IPS DF 19.7 (cell line): ENCODE data around the gene CYFIP1.
"Not testable (repeated sequence)": the region's sequence is repeated elsewhere in the genome, so short reads cannot be mapped to it uniquely, and the experiment has no call there.

ENCODE experiments used
- DNase-seq: peaks from one replicate; pipeline ENCODE4 v3.0.0-alpha.2; 2013; ENCODE audit warnings: low read depth, low spot score

Gene CYFIP1

DNA sequence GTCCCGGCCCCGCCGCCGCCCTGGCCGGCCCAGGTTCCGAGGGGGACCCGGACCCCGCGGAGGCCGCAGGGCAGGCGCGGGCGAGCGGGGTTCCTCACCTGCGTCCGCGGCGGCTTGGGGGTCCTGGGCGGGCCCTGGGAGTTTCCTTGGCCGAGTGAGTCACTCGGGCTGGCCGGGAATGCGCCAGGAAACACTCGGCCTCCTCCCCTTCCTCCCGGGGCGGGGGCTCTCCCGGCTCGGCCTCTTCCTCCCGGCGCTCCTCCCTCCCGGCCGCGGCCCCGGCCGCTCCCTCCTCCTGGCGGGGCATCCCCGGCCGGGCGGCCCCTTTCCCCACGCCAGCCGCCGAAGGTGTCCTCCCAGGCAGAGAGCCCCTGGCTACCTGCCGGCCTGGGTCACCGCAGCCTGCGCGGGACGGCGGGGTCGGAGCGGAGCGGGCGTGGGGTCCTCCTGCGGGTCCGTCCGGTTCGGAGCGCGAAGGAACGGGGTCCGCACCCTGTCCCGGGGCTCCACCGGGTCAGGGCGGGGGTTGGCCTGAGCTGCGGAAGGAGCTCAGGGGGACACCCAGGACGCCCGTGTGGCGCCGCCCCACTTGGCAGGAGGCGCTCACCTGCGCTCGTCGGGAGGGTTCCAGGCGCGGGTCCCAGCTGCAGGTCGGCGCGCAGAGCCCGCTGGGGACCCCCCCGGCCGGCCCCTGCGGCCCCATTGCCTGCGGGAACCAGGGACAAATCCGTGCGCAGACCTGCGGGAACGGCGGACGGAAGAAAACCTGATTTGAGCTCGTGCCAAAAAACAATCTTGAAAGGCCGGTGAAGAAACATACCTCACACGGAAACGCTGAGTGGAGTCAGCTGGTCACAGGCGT lies at the start of gene CYFIP1:
TSS of gene CYFIP1 (minus strand) at position 180 of the 862 bp plus-strand sequence. CDS start 33,083 bp downstream, outside the sequence.
- no peak for DNase-seq

DNA sequence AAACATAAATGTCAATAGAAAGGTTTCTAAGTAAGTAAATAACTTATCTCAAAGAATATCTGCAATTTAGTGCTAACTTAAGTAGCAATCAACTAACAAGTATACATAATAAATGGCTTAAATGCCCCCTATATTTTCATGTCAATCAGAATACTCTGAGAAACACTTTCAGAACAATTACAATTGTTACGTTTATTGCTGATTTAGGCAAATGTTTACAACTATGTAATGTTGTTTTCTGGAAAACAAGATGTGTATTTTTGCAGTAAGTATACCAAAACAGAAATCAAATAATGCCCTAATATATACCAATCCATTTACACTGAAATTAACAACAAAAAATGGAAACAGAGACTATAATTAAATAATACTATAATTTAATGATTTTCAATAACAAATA lies 46.0 kb upstream of the CYFIP1 start:
- DNase-seq = no peak

DNA sequence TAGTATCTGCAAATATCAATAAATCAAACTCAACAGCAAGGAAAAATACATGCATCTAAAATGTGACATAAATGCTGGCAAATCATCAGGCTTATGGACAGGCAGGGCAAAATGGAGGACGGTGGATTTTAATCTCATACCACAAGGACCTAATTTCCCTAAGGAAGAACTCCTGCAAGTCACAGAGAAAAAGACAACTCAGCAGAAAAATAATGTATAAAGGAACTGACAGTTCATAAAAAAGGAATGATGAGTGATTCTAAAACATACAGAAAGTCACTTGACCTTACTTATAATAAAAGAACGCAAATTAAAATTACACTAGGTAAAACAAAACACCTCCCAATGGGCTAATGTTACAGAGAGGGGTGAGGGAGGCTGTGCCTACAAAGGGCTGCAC lies 42.0 kb upstream of the CYFIP1 start:
- no peak for DNase-seq

DNA sequence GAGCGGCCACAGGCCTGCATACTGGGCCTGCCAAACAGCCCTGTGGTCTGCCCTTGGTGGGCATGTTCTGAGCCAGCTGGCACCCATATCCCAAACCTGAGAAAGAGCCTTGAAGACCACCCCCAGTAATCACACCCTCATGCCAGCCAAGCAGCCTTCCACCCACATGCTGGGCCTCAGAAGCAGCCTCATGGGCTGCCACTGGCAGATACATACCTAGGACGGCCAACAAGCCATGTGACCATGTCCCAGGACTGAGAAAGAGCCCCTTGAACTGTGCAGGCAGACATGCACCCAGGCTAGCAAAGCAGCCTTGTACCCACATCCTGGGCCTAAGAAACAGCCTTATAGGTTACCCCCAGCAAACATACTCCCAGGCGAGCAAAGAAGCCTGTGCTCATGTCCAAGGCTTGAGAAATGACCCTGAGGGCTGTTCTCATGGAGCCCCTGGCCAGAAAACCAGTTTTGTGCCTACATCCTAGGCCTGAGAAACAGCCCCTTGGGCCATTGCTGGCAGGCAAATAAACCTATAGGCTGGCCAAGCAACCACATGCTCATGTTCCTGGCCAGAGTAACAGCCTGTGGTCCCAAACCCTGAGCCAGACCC lies 34.3 kb upstream of the CYFIP1 start:
- DNase-seq = no peak

DNA sequence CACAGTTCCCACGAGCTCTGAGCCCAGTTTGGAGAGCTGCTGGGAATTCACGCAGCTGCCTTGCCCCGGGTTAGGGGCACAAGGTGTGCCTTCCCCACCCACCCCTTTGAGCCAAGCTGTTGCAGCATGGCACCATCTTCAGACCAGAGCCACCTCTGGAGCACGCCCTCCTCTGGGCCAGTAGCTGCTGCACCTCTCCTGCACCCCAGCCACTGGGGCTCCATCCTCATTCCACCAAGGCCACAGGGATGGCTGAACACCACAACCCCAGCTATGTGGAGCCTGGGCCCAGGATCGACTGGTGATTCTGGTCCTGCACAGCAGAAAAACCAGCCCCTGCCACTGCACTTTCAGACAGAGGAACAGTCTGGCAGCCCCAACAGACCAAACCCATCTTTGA lies 33.5 kb upstream of the CYFIP1 start:
- no peak for DNase-seq

DNA sequence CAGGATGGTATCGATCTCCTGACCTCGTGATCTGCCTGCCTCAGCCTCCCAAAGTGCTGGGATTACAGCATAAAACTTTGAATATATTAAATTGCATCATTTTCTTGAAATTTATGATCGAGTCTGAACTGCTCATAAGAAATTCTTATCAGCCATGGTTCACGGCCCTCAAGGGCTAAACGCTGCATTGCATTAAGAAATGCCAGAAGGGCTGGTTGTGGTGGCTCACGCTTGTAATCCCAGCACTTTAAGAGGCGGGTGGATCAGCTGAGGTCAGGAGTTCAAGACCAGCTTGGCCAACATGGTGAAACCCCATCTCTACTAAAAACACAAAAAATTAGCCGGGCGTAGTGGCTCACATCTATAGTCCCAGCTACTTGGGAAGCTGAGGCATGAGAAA lies 32.4 kb upstream of the CYFIP1 start:
- not testable (repeated sequence) for DNase-seq

DNA sequence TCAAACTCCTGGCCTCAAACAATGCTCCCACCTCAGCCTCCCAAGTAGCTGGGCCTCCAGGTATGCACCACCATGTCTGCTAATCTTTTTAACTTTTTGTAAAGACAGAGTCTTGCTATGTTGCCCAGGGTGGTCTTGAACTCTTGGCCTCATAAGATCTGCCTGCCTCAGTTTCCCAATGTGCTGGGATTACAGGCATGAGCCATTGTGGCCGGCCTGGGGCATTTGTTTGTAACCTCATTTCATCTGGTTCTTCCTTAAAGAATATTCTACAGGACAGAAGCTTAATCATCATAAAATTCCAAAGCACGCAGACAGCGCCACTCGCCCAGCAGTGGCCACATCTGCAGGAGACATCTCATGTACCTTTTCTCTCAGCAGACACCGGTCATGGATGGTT lies 23.6 kb upstream of the CYFIP1 start:
- DNase-seq = no peak

DNA sequence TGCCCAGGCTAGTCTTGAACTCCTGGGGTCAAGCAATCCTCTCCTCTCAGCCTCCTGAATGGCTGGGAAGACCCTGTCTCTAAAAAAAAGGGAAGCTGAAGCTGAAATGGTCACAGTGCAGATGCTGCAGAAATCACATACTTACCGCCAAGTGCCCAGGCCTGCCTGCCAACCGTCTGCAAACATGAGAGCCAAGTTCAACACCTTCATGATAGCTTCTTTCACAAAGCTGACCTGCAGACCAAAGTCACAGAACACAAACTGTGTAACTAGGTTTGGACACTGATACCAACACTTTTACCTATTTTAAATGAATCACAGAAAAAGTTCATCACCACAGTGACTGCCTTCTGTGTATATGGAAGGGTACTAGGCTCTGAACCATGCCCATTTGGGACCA lies 22.8 kb upstream of the CYFIP1 start:
- DNase-seq = no peak

DNA sequence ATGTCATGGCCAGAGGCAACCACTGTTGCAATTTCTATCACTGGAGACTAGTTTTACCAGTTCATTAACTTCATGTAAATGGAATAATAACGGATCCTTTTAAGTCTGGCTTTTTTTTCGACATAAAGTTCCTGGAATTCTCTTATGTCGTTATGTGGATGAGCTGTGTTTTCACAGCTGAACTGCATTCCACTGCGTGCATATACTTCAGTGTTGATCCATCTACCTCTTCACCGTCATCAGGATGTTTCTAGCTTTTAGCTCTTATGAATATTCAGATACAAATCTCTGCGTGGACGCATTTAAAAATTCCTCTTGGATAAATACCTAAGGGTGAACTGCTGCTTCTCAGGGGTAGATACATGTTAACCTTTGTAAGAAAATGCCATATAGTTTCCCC lies 15.6 kb upstream of the CYFIP1 start:
- DNase-seq = no peak

DNA sequence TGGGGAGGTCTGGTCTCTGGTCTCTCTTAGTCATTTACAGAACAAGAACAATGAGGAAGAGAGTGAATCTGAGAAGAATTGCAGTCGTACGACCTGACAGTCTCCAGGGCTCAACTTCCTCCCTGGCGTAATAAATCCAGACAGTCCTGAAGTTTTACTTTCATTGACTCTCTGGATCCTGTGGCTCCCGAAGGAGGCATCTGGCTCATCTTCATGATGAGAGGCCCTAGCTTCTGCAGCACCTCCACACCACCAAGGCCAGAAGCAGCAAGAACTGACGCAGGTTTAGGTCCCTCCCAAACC lies 11.8 kb upstream of the CYFIP1 start:
- DNase-seq = no peak

DNA sequence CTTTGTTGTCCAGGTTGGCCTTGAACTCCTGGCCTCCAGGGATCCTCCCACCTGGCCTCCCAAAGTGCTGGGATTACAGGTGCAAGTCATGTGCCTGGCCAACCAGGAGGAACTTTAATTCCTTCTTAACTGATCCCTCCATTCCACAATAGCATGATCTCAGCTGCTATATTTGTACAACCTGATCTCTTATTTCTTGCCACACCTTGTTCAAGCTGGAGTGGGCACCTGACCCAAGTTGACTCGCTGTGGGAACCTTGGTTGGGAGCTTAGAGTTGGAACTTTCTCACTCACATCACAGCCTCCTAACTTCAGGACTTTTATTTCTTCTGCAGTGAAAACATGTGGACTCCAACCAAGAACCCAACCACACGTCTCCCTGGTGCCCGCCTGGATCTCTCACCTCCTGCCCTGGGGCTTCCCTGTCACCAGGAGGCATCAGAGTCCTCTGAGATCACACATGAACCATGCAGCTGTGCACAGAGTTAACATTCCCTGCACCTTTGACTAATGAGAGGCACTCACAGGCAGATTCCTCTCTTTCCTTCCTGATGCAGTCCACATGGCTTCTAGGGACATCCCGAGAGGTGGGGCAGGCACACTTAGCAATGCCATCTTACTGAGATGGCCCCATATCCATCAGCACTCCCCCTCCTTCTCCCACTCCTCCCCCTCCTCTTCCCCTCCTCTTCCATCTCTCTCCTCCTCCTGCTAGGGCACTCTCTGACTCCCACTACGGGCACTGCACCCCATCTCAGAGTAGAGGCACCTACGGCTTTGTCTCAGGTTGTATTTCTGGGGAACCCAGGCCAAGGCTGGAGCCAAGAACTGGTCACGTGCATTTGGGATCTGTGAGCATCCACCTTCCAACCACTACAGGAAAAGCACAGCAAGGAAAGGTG lies 9.7 kb upstream of the CYFIP1 start:
- DNase-seq = no peak

DNA sequence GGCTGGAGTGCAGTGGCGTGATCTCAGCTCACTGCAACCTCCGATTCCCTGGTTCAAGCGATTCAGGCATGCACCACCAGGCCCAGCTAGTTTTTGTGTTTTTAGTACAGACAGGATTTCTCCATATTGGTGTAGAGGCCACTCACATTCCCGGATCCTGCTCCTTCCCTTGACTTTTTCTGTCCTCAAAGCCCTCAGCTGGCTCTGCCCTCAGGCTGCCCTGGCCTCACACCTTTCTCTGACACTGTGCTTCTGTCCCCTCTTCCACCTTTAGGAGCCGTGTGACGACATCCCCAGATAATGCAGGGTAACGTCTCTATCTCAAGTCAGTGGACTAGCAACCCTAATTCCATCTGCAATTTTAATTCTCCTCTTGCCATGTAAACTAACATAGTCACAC lies 8.6 kb upstream of the CYFIP1 start:
- no peak for DNase-seq

DNA sequence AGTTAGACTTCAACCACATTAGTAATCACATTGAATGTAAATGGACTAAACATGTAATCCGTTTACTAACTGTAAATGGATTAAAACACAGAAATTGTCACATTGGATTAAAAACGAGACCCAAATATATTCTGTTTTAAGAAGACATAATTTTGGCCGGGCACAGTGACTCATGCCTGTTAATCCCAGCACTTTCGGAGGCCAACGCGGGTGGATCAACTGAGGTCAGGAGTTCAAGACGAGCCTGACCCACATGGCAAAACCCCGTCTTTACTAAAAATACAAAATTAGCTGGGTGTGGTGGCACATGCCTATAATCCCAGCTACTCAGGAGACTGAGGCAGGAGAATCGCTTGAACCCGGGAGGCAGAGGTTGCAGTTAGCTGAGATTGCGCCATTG lies 1.8 kb upstream of the CYFIP1 start:
- DNase-seq = not testable (repeated sequence)

DNA sequence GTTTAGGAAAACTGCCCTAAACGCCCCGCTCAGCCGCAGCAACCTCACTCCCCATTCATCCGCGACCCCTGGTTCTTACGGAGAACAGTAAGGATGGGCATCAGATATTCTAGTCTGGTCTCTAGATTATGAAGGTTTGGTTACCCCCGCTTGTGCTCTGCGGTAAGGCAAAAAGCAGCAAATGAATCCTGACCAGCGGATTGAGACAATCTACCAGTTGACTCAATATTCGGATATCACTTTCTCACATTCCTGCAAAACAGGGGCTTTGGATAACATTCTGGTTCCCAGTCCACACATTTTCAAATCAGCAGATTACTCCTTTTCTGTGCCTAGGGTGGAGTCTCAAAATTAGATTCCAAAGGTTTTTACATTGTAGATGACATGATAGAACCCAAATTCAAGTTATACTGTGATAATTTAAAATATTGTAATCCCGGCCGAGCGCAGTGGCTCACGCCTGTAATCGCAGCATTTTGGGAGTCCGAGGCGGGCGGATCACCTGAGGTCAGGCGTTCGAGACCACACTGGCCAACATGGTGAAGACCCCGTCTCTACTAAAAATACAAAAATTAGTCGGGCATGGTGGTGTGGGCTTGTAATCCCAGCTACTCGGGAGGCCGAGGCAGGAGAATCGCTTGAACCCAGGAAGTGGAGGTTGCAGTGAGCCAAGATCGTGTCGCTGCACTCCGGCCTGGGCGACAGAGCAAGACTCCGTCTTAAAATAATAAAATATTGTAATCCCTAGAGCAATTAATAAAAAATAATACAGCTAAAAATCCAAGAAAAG lies 1.1 kb upstream of the CYFIP1 start:
- no peak for DNase-seq

DNA sequence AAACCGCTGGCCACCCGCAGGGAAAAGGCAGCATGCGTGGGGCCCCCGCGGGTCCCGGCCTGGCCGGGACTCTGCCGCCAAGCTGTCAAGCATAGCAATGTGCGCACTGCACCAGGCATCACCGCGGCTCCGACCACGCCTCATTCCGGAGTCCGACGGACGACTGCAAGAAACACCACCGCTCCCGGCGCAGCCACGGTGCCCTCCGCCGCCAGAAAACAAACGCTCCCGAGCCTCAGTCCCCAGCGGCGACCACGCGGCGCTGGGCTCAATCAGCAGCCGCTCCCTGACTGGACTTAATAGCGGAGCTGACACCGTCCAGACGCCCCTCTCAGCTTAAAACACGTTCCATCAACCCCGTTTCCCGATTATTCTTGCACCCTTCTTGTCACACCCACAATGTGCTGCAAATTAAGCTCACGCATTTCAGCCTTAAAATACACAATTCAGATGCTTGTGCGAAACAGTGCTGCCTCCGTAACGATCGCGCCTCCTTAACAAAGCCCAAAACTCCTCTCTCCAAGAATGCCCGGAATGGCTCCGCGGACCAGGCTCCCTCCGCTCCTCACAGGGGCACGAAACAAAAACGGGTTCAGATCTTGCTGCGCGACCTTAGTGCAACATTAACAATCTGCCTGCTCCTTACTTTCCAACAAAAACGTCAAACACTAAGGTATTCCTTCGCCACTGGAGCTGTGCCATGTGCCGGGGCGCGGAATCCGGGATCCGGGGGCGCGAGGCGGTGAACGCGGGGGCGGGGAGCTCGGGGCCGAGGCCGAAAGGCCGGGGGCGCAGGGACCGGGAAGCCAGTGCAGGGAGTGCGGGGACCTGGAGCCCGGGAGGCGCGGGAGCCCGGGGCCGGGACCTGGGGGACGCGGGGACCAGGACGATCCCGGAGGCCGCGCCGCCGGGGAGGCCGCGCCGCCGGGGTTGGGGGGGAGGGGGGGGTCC lies 655 bp downstream of the CYFIP1 start:
- DNase-seq = no peak

DNA sequence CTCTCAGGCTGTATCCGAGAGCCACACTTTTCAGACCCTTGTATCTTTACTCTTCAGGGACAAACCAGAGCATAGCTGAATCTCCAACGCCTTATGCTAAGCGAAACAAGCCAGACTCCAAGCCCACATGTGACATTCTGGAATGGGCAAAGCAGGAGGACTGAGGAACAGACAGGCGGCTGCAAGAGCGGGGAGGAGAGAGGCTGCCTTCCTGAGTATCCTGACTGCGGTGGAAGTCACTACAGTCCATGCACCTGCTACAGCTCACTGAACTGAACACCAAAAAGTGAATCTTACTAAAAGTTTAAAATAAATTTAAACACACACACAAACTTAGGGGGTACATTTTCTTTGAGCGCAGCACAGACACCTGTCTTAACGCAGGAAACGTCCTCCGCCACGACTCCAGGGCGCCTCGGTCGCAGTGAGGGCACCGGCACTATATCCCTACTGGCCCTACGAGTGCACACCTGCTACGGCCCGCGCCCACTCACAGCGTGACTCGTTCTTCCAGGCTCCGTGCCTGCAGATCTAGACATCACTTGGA lies 1.4 kb downstream of the CYFIP1 start:
- DNase-seq = no peak

DNA sequence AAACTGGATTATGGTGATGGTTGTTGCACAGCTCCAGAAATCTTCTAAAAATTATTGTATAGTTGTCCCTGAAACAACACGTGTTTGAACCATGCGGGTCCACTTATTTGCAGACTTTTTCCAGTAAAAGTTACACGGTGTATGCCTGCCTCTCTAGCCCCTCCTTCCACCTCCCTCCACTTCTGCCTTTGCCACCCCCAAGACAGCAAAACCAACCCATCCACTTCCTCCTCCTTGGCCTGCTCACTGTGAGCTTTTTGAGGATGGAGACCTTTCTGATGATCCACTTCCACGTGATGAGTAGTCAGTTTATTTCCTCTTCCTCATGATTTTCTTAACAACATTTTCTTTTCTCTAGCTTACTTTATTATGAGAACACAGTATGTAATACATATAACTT lies 5.4 kb downstream of the CYFIP1 start:
- DNase-seq = no peak

DNA sequence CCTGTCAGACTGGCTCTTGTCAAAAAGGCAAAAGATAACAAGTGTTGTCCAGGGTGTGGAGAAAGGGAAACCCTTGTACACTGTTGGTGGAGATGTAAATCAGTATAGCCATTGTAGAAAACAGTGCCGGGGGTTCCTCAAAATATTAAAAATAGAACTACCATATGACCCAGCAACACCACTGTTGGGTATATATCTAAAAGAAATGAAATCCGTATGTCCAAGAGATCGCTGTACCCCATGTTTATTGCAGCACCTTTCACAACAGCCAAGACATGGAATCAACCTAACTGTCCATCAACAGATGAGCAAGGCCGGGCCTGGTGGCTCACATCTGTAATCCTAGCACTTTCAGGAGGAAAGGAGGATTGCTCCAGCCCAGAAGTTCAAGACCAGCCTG lies 6.2 kb downstream of the CYFIP1 start:
- no peak for DNase-seq

DNA sequence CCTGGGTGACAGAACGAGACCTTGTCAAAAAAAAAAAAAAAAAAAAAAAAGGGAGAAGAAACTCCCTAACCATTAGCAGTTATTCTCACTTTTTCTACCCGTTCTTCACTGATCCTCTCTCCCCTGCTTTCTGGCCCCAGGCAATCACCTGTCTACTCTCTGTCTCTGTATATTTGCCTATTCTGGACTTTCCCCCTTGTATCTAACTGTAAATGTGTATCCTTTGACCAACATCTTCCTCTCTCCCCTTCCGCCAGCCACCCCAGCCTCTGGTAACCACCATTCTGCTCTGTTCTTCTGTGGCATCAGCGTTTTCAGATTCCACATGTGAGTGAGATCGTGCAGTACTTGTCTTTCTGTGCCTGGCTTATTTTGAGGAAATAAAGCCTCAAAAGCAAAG lies 6.9 kb downstream of the CYFIP1 start:
- DNase-seq = no peak

DNA sequence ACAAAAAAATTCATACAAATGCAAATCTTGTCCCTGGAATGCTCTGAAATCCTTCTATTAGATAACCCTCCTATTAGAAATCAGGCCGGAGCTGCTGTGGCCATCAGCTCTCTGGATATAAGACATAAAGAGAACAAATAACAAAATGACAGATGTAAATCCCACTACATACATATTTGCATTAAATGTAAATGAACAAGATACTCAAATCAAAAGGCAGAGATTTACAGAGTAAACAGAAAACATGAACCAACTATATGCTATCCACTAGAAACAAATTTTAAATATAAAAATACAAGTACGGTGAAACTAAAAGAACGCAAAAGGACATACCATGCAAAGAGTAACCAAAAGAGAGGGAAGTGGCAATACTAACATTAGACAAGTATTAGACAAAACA lies 10.7 kb downstream of the CYFIP1 start:
- no peak for DNase-seq
